Suprapubic skin (tissue), 4 donors: ENCODE results near the gene MED27.

Experiments
- CTCF ChIP-seq, 2 donors: fragments of 200-600 bp in 1 of 2; fragments of 450-650 bp in 1 of 2; sonication (generic) in 1 of 2; IDR thresholded peaks; one replicate each; pipeline ENCODE4 v1.5.1; 2016 to 2019; ENCODE audit warnings: antibody characterized with exemption in 2 of 2, mild to moderate bottlenecking in 1 of 2, moderate library complexity in 1 of 2
- POLR2A ChIP-seq, 2 donors: fragments of 450-650 bp; IDR thresholded peaks; one replicate each; pipeline ENCODE4 v1.6.1; 2017; ENCODE audit warnings: antibody characterized with exemption in 2 of 2, mild to moderate bottlenecking in 2 of 2, moderate library complexity in 2 of 2
- POLR2AphosphoS5 ChIP-seq, 3 donors: sonication (generic); formaldehyde crosslinking; IDR thresholded peaks; one replicate each; pipeline ENCODE4 v1.6.1; 2017; ENCODE audit warnings: antibody characterized with exemption in 3 of 3

- TF ChIP-seq CTCF (IDR thresholded peaks at IDR 0.05) (no peak), POLR2AphosphoS5 (IDR thresholded peaks at IDR 0.05) (no peak), POLR2A (IDR thresholded peaks at IDR 0.05) (no peak)
These were observed 20.2 kb upstream of the MED27 start for GRCh38 chr9:132099741-132100407.
